Islet of Langerhans (tissue), 1 donor: ENCODE results near the gene CFAP410.

ENCODE experiments used
- FAIRE-seq: peaks from one replicate; lab custom pipeline; 2011; peaks lifted over from hg19 to GRCh38; lab: Jason Lieb, UNC

CFAP410 gene

DNA sequence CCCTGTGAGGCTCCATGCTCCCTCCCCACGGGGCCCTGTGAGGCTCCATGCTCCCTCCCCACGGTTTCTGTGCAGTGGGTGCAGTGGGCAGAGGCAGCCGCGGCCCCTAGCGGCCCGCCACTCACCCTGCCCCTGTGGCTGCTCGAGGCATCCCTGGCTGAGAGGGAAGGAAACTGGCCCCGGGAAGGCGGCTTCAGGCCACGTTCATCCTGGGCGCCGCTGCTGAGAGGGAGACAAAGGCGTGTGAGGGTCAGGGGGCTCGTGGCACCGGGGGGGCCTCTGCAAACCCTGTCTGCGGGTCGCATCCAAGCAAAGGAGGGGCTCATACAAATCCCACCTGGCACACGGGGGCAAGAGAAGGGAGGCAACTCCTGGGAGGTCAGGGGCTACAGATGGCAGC lies 8.5 kb downstream of the CFAP410 start:
- no peak for FAIRE-seq

DNA sequence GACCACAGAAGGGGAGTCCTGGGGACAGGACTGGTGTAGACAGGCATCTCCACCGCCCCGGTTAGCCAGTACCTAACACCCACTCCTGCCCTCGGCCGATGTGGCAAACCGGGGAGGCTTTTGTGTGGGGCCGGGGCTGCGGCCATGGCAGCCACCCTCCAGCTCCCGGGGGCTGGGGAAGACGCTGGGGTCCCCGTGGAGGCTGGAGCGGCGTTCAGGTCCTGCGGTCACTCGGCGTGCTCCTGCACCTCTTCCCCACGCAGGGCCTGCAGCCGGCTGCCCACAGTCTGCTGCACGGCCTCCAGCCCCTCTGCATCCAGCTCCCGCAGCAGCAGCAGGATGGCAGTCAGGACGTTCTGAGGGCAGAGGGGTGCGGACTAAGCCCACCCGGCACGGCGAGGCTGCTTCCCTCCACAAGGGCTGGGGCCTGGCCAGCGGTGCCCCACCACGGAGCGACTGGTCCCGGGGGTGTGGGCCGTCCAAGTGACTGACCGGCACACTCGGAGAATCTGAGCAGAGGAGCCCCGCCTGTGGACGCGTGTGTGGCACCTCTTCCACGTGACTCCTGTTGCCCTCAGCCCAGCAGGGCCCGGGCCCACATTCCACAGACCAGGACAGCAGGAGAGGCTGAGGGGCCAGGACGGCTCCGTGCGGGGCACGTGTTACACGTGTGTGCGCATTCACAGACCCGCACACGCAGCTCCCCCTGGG lies 9.1 kb downstream of the CFAP410 start:
- FAIRE-seq: no peak

DNA sequence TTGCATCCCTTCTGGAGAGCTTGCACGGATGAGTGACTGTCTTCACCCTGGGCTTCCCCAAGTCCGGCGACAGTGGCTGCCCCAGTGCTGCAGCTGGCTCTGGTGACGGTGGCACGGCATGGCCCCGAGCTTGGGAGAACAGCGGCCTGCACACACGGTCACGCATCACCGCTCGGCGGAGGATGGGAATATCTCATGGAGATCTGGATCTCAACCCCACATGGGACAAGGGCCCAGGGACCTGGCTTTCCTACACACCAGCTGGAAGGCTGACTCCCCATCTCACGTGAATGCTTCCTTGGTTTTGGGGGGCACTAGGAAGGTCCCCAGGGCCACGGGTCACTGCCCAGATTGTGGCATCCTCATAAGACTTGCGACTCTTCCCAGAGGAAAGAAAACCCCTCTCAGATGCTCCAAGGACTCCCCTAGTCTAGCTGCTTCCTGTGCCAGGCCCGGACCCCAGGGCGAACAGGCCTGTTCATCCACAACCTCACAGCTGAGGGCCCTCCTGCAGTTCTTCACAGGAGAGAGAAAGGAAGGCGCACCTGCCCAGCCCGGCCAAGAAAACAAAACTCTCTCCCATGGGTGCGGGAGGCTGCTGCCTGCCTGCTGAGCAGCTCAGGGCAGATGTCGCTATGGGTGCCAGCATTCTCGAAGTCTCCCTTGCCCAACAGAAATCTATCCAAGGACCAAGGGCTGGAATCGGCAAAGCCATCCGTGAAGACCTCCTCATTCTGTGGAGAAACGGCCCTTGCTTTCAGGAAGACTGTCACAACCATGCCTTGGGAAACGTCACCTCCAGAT lies 9.9 kb downstream of the CFAP410 start:
- FAIRE-seq: no peak

DNA sequence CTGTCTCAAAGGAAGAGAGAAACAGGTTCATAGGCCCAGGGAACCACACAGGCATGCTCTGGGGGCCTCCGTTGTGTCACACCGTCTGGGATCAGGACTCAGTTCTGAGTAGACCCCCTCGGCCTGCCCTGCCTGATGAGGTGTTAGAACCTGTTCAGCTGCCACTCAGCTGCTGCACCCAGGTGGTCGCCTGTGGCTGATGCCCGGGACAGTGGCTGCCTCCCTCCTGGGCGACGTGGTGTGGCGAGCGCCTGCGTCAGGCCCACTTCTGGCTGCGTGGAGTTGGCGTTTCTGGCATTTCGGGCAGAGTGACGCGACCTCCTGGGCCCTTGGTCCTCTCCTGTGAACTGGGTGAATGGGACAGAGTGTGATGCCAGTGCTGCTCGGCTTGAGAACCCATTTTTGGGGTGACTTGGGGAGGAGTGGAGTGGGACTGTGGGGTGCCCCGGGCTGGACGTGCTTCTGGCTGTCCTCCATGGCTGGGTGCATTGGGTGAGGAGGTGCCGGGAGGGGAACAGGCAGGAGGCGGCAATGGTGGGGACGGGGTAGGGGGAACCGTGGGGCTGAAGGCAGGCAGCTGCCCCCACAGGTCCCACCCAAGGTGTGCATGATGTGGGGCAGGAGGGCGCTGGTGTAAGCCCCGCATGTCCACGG lies 10.8 kb downstream of the CFAP410 start:
- FAIRE-seq: no peak

DNA sequence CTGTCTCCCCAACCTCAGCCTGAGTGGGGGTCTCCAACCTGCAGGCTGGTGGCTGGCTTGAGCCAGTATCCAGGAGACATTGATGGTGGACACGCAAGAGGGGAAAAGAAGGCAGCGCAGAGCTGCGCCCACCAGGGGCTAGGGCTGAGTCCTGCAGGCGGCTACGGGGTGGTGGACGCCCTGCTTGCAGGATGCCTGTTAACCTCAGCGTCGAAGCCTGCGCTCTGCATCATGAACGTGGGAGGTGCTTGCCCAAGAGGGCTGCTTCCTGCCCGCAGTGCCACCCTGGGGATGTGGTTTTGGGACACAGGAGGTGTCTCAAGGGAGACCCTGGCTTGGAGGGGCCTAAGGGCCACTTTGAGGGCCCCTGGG lies 11.6 kb downstream of the CFAP410 start:
- no peak for FAIRE-seq

DNA sequence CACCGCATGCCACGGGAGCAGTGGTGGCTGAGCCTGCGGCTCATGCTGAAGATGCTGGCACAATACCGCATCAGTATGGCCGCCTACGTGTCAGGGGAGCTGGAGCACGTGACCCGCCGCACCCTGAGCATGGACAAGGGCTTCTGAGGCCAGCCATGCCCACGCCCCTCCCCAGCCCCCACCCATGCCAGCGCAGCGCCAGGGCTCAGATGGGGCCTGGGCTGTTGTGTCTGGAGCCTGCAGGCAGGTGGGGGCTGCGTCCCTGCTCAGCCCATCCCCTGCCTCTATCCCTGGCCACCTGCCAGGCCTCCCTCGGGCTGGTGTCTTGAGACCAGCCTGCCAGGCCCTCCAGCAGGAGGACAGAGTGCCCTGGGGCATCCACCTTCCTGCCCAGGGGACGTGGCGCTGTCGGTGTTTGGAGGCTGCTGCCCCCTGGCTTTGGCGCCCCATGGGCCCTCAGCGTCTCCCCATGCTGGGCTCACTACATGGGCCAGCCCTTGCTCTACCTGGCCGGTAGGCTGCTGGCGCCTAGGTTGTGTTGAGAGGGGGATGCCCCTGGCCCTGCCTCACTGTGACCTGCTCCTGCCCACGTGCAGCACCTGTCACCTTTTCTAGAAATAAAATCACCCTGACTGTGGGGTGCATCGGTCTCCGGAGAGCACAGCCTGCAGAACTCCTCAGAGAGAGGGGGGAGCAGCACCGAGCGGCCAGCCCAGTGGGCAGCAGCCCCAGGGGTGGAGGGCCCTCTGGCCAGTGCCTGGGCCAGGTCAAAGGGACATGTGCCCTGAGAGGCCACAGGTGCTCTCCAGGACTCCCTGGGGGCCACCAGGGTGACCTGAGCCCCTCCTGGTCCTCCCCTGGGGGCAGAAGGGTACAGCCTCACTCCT lies 12.2 kb downstream of the CFAP410 start:
- FAIRE-seq: no peak

DNA sequence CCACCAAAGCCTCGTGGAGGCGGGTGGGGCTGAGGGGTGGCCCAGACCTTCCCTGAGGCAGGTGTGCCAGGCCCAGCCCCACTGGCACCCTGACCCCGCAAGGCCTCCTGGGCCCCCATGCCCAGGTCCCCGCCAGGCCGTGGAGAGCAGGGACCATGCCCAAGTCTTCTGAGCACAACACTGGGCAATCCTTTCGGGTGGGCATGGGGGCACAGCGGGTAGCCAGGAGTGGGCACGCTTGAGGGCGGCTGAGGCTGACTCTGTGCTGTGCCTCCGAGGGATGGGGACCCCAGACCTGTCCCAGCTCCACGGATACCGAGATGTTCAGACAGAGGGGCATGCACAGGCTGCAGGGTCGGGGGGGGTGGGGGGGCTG lies 12.9 kb downstream of the CFAP410 start:
- FAIRE-seq: no peak

DNA sequence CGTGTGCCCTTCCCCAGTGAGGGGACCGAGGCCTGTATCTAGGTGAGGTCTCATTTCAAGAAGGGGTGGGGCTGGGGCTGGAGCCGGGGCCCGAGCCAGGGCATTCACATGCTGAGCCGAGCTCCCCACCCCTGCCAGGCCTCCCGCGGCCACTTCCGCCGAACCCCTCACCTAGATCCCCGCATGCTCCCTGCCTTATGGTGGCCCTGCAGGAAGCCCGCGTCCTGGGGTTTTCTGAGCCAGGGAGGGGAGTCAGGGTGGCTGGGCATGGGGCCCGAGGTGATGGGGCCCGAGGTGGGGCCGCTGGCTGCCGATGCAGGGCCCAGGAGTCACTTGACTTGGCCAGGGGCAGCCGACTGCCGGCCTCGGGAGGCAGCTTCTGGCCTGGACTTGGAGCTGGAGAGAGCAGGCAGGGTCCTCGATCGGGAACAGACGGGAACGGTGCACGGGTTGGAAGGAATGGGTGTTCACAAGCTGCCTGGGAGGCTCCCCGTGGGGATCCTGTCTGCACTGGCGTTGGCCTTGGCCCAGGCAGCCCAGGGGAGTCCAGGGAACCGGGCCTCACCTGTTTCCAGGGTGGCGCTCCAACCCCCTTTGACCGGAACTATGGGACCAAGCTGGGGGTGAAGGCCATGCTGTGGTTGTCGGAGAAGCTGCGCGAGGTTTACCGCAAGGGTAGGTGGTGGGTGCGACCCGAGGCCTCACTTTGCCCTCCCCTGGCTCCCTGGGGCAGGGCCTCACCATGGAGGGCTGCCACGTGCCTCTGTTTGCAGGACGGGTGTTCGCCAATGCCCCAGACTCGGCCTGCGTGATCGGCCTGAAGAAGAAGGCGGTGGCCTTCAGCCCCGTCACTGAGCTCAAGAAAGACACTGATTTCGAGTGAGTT lies 13.6 kb downstream of the CFAP410 start:
- FAIRE-seq: no peak

DNA sequence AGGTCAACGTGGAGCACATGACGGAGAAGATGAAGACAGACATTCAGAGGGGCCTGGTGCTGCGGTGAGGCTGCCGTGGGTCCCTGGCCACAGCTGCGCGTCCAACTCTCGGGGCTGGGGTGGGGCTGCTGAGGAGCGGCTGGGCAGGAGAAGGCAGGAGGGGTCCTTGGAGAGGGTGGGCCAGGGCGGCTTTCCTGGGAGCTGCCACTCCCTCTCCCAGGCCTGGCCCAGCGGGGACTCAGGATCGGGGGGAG lies 14.4 kb downstream of the CFAP410 start:
- FAIRE-seq: no peak

DNA sequence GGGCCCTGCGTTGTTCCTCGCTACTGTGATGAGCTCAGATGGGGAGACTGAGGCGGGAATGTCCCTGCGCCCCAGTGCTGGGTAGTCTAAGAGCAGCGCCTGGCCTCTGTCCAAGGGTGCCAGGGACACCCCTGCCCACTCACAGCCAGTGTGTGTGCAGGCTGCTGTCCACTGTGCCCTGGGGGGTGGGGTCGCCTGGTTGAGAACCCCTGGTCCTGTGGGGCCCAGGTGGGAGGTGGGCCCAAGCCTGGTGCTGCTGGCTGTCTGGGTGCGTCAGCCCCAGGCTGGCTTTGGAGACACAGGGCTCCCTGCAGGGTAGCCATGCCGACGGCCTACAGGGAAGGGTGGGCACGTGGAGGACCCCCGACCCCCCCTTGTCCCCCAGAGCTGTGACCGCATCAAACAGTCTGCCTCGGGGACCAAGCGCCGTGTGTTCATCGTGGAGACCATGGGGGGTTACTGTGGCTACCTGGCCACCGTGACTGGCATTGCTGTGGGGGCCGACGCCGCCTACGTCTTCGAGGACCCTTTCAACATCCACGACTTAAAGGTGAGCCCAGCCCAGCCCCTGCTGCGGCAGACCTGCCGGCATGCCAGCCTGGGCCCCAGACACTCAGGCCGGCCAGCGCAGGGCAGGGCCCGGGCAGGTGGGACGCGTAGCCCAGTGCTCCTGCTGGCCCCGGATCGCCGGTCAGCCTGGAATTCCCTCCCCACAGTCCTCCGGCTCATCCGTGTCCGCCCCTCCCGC lies 14.9 kb downstream of the CFAP410 start:
- no peak for FAIRE-seq

DNA sequence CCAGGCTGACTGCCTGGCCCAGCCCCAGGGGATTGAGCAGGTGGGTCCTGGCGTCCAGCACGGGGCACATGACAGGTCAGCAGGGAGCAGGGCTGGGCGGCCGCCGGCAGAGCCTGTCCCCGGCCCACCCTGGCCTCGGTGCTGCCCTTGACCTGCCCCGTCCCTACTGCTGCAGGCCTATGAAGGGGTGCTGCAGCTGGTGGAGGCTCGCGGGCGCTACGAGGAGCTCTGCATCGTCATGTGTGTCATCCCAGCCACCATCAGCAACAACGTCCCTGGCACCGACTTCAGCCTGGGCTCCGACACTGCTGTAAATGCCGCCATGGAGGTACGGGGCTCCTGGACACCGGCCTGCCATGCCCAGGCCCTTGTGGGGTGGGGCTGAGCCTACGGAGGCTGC lies 15.6 kb downstream of the CFAP410 start:
- no peak for FAIRE-seq

DNA sequence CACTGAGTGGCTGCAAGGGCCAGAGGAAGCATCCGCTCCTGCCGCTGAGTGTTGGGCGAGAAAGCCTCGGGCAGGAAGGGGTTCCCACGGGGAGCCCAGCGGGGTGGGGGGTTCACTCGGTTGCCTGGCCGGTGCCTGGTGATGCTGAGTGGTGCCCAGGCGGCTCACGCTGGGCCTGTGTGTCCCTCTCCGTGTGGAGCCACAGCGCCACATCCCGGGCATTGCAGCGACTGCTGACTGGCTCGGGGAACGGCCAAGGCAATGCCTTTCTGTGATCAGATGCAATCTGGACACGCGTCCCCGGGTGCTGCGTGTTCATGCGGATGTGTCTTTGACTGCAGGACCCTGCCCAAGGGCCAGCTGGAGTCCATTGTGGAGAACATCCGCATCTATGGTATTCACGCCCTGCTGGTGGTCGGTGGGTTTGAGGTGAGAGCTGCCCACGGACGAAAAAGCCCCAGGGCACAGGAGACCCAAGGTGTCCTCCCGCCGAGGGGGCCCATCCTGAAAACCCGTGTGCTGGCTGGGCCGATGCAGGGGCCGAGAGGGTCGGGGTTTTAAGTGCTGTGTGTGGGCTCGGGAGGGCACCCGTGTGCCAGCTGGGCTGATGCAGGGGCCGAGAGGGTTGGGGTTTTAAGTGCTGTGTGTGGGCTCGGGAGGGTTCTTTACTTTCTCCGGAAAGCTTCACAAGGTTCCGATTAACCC lies 16.4 kb downstream of the CFAP410 start:
- FAIRE-seq: no peak

DNA sequence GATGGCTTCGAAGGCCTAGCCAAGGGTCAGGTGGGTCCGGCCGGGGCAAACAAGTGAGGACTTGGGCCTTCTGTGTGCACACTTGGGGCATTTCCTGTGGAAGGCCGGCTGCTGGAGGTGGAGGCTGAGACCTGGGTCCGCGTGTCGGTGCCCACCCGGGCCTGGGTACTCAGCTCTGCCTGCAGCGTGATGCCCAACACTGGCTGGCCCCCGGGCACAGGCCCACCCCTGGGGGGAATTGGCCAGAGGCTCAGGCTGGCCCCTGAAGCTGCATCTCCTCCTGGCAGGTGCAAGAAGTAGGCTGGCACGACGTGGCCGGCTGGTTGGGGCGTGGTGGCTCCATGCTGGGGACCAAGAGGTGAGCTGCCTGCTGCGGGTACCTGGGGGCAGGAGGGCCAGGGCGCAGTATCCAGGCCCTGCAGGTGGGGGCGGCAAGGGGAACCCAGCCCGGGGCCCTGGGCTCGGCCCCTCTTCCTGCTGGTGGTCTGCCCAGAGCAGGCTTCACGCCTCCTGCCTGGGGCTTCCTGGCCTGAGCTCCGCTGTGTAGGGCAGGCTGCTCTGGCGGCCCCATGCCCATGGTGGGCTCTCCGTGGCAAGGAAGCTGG lies 17.2 kb downstream of the CFAP410 start:
- no peak for FAIRE-seq

DNA sequence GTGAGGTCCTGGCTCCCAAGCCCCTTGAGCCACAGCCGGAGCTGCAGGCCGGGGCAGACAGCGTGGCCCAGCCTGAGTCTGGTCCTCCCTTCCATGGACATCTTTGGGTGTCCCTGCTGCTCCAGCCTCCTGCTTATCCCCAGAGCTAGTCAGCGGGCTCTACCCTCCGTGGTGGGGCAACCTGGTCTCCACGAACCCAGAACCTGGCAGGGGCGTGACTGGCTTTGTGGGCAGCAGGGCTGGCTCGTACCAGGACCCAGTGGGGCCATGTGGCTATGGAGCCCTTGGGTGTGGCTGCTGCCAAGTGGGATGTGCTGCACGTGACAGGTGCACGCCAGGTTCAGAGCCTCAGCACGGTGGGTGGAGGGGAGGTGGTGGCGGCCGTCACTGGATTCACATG lies 18.3 kb downstream of the CFAP410 start:
- no peak for FAIRE-seq

DNA sequence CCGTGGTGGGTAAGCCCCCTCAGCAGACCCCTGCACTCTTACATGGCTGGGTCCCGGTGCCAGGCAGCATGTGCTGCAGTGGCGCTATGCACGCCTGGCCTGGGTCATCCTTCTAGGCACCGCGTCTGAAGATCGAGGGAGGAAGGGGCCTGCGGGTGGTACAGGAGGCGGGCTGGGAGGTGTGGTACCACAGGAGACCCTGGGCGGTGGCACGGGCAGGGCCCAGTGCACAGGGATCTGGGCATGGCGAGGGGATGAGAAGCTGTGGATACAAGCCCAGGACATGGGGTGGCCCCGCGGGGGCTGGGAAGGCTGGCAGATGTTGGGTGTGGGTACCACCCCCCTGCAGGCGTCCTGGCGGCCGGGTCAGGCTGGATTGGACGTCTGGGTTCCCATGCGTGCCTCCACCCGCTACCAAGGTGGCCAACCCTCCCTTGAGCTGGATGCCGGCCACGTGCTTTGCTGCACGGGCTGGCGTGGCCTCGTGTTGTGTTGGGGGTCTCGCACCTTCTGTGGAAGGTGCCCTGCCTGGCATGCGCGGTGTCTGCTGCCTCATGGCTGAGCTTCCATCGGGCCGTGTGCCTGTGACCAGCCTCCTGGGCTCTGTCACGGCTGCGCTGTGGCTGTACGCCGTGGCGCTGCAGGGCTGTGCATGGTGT lies 19.7 kb downstream of the CFAP410 start:
- FAIRE-seq: no peak

DNA sequence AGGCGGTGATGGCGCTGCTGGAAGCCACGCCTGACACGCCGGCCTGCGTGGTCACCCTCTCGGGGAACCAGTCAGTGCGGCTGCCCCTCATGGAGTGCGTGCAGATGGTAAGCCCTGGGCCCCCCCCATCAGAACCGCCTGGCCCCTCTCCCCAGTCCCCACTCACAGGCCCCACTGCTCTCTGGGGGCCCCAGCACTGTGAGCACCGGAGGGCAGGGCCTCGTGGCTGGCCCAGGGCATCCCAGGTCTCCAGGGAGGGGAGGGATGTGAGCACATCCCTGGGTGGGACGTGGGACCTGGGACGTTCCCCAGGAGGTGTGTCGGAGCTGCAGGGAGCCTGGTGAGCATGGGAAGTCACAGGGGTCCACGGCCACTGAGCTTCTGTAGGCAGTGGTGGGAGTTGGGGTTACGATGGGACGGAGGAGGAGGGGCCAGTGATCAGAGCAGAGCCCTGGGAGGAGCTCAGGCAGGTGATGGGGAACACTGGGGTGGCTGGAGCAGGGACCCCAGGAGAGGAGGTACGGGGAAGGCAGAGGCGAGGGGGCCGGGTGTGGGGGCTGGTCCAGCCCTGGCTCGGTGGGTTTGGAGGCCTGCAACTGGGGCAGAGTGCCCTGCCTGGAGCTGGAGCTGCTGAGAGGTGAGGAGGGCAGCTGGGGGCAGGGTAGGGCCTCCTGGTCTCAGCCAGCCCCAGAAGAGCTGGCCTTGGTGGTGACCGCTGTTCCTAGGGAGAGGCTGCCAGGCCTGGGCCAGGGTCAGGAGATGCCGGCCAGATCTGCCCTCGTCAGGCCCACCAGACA lies 20.5 kb downstream of the CFAP410 start:
- FAIRE-seq: no peak

DNA sequence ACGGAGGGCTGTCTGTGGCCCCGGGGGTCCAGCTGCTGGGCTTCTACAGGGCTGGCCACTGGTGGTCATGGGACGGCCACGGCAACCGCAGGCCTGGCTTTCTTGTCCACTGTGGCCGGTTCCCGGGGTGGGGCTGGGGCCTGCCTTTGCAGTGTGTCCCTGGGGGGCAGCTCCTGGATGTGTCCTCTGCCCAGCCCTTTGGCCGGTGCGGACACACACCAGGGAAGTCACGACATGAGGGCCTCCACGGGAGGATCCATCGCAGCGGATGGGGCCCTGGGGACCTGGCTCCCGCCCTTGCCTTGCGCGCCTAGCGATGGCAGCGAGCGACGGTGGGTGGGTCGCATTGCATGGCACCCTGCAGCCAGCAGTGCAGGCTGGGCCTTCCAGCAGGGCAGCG lies 21.3 kb downstream of the CFAP410 start:
- FAIRE-seq: no peak

DNA sequence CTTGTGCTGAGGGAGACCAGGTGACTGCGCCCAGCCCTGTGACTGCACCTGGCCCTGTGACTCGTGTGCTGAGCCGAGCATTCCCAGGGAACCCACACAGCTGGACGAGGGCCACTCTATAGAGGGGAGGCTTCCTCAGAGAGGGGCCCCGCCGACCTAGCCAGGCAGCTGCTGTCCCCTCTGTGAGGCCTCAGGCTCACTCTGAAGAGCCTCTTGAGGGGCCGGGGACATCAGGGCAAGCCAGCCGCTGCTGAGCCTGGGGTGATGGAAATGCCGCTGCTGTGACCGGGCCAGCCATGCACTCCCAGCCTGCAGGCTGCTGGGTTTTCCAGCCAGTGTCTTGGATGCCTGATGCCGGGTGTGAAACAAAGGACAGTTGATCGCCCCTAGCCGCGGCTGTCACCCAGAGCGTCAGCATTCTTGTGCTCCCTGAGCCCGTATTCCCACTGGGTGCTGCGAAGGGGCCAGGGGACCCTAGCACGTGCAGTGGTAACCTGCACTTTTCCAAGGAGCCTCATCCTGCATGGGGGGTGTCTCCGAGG lies 21.9 kb downstream of the CFAP410 start:
- no peak for FAIRE-seq
